Neural cell (in vitro differentiated cells): ENCODE measurements around the gene JAK3. TPM values are rescaled to one million over a fixed set of nuclear protein-coding genes. Genes with fewer than 3 reads are reported as not detected.

Experiments used
- H2AFZ ChIP-seq: fragments of 200-600, 300-800 bp; sonication (generic), shearing (Covaris generic); 2 replicates; pipeline ENCODE4 v1.6.0; 2014; ENCODE audit warnings: low read depth, mild to moderate bottlenecking, antibody characterized with exemption, low read length, moderate library complexity
- H3F3A ChIP-seq: fragments of 200-600 bp; shearing (Covaris generic); 2 replicates; pipeline ENCODE4 v1.6.1; 2016; ENCODE audit warnings: mild to moderate bottlenecking, moderate library complexity, mixed read lengths, antibody characterized with exemption, low read length; ENCODE audit not compliant: insufficient read depth, poor library complexity, severe bottlenecking
- H3K27ac ChIP-seq: fragments of 200-600, 300-800 bp; sonication (generic), shearing (Covaris generic); 2 replicates; pipeline ENCODE4 v1.5.1; 2014; ENCODE audit warnings: mild to moderate bottlenecking, low read length, moderate library complexity
- H3K27me3 ChIP-seq: fragments of 300-800, 200-600 bp; sonication (generic), shearing (Covaris generic); 2 replicates; pipeline ENCODE4 v1.6.0; 2014; ENCODE audit warnings: mild to moderate bottlenecking, low read depth, low read length, moderate library complexity; ENCODE audit not compliant: insufficient read depth
- H3K36me3 ChIP-seq: fragments of 300-800, 200-600 bp; sonication (generic), shearing (Covaris generic); 2 replicates; pipeline ENCODE4 v1.5.1; 2014; ENCODE audit warnings: mild to moderate bottlenecking, antibody characterized with exemption, low read length, moderate library complexity; ENCODE audit not compliant: insufficient read depth
- H3K4me2 ChIP-seq: fragments of 300-800, 200-600 bp; sonication (generic), shearing (Covaris generic); 2 replicates; pipeline ENCODE4 v1.6.0; 2014; ENCODE audit warnings: mild to moderate bottlenecking, low read length
- H3K4me3 ChIP-seq: fragments of 300-800, 200-600 bp; sonication (generic), shearing (Covaris generic); 2 replicates; pipeline ENCODE4 v1.5.1; 2014; ENCODE audit warnings: mild to moderate bottlenecking, low read length, moderate library complexity
- H3K79me2 ChIP-seq: fragments of 200-600 bp; shearing (Covaris generic); replicated peaks from 2 replicates; pipeline ENCODE4 v1.6.0; 2014; ENCODE audit warnings: mild to moderate bottlenecking, low read length, moderate library complexity; ENCODE audit not compliant: insufficient read depth
- H3K9ac ChIP-seq: fragments of 300-800, 200-600 bp; sonication (generic), shearing (Covaris generic); 2 replicates; pipeline ENCODE4 v1.6.1; 2016; ENCODE audit warnings: mild to moderate bottlenecking, low read length, mixed read lengths
- H3K9me2 ChIP-seq: fragments of 200-600 bp; shearing (Covaris generic); 2 replicates; pipeline ENCODE4 v1.6.1; 2016; ENCODE audit warnings: mild to moderate bottlenecking, low read length, mixed read lengths; ENCODE audit not compliant: insufficient read depth
- H3K9me3 ChIP-seq: fragments of 200-600, 300-800 bp; sonication (generic), shearing (Covaris generic); 2 replicates; pipeline ENCODE4 v1.6.1; 2016; ENCODE audit warnings: mild to moderate bottlenecking, mixed run types, low read length, moderate library complexity, mixed read lengths
- H4K20me1 ChIP-seq: fragments of 200-600 bp; shearing (Covaris generic); 2 replicates; pipeline ENCODE4 v1.6.1; 2016; ENCODE audit warnings: mild to moderate bottlenecking, mixed run types; ENCODE audit not compliant: insufficient read depth
- CTCF ChIP-seq: fragments of 450-650 bp; IDR thresholded peaks from 2 replicates; pipeline ENCODE4 v1.5.1; 2014; ENCODE audit warnings: antibody characterized with exemption, mild to moderate bottlenecking, moderate library complexity; ENCODE audit not compliant: poor library complexity, severe bottlenecking
- EP300 ChIP-seq: fragments of 450-650 bp; conservative IDR thresholded peaks from 2 replicates; pipeline ENCODE4 v1.6.1; 2014; ENCODE audit warnings: antibody characterized with exemption, mild to moderate bottlenecking, moderate library complexity; ENCODE audit not compliant: poor library complexity, severe bottlenecking
- EZH2 ChIP-seq: fragments of 200-600, 300-800 bp; shearing (Covaris generic), sonication (generic); IDR thresholded peaks from 2 replicates; pipeline ENCODE4 v1.6.1; 2014; ENCODE audit warnings: antibody characterized with exemption, low read length, borderline replicate concordance, mild to moderate bottlenecking; ENCODE audit not compliant: insufficient read depth, poor library complexity, severe bottlenecking
- MXI1 ChIP-seq: fragments of 450-650 bp; conservative IDR thresholded peaks from 2 replicates; pipeline ENCODE4 v1.6.1; 2014; ENCODE audit warnings: antibody characterized with exemption, mild to moderate bottlenecking; ENCODE audit not compliant: poor library complexity, severe bottlenecking
- POLR2AphosphoS5 ChIP-seq: IDR thresholded peaks from 2 replicates; pipeline ENCODE4 v1.6.1; 2012
- RAD21 ChIP-seq: fragments of 450-650 bp; conservative IDR thresholded peaks from 2 replicates; pipeline ENCODE4 v1.6.1; 2014; ENCODE audit warnings: antibody characterized with exemption, mild to moderate bottlenecking, moderate library complexity
- REST ChIP-seq: IDR thresholded peaks from 2 replicates; pipeline ENCODE4 v1.6.1; 2012; ENCODE audit warnings: borderline replicate concordance
- SMC3 ChIP-seq: fragments of 450-650 bp; conservative IDR thresholded peaks from 2 replicates; pipeline ENCODE4 v1.6.1; 2014; ENCODE audit warnings: antibody characterized with exemption, mild to moderate bottlenecking, moderate library complexity; ENCODE audit not compliant: poor library complexity
- TAF1 ChIP-seq: IDR thresholded peaks from 2 replicates; pipeline ENCODE4 v1.6.1; 2012; ENCODE audit warnings: low read depth
- polyA plus RNA-seq: library from polyadenylated mRNA; depleted of rRNA; stranded (reverse); fragments of >200 nt; gene quantifications from 2 replicates; pipeline ENCODE4 v1.2.3, GENCODE V29; 2014

Gene JAK3
- polyA plus RNA-seq, 1 donor from 2014 or later, result 0.11 TPM

GRCh38 chr19:17862711-17863519 lies 15.1 kb upstream of the JAK3 start:
- Histone ChIP-seq H3K4me2 (no peak overlapping the region), H3K9ac (no peak overlapping the region), H3K79me2 (peaks cover 21% of the 10 kb centered on the region), H3K27me3 (no peaks in the 10 kb centered on the region), H4K20me1 (peaks cover 4% of the 10 kb centered on the region), H2AFZ (no peak overlapping the region), H3K9me3 (no peaks in the 10 kb centered on the region), H3K9me2 (no peaks in the 10 kb centered on the region), H3K36me3 (no peaks in the 10 kb centered on the region), H3K27ac (no peak overlapping the region), H3K4me3 (no peak overlapping the region), H3F3A (no peaks in the 10 kb centered on the region)
- TF ChIP-seq POLR2AphosphoS5, result no peak
- TF ChIP-seq REST, result no peak
- TF ChIP-seq RAD21, result no peak
- no peak for TF ChIP-seq MXI1
- no peak for TF ChIP-seq EP300
- TF ChIP-seq SMC3, result no peak
- no peak for TF ChIP-seq TAF1
- TF ChIP-seq EZH2, result no peak
- no peak for TF ChIP-seq CTCF

- peak overlapping the region; percentile 14 for H3K4me2 ChIP-seq
- H3K27ac ChIP-seq, result no peak overlapping the region
- H2AFZ ChIP-seq, result no peak overlapping the region
- no peaks in the 10 kb centered on the region for H3K27me3 ChIP-seq
- no peaks in the 10 kb centered on the region for H3F3A ChIP-seq
- peaks cover 21% of the 10 kb centered on the region for H3K79me2 ChIP-seq
- no peaks in the 10 kb centered on the region for H3K9me3 ChIP-seq
- peak overlapping the region; percentile 93 for H3K9ac ChIP-seq
- TF ChIP-seq EZH2 (no peak), SMC3 (no peak), EP300 (no peak), MXI1 (no peak), TAF1 (no peak), REST (no peak), CTCF (no peak), POLR2AphosphoS5 (no peak), RAD21 (no peak)
- H3K4me3 ChIP-seq, result peak overlapping the region; percentile 99
- no peaks in the 10 kb centered on the region for H3K36me3 ChIP-seq
- H3K9me2 ChIP-seq, result no peaks in the 10 kb centered on the region
- peaks cover 4% of the 10 kb centered on the region for H4K20me1 ChIP-seq
Observed at GRCh38 chr19:17861542-17862402, 14.0 kb upstream of the JAK3 start.
